ENCODE data around the gene DGCR6L.
"Not testable (repeated sequence)": the region's sequence is repeated elsewhere in the genome, so short reads cannot be mapped to it uniquely, and the experiment has no call there.

DGCR6L gene

GRCh38 chr22:20319041-20319744, 667 bp downstream of the DGCR6L start:
- DNase-seq (ENCODE audit: low read depth), result no peak

GRCh38 chr22:20318043-20318688, 1.7 kb downstream of the DGCR6L start:
- DNase-seq (ENCODE audit: low read depth); H3K4me3 ChIP-seq (ENCODE audit: low read length): not testable (repeated sequence)

More at GRCh38 chr22:20319041-20319744, 667 bp downstream of the DGCR6L start:
- TF ChIP-seq CTCF (conservative IDR thresholded peaks at IDR 0.05; ENCODE audit: low read depth, low read length), result no peak
- H3K4me3 ChIP-seq (ENCODE audit: low read length), result peak overlapping the region; percentile 83

- DNase-seq (ENCODE audit: low read depth), result not testable (repeated sequence)
These were observed 2.3 kb downstream of the DGCR6L start for GRCh38 chr22:20317402-20318042.

GRCh38 chr22:20316844-20317401, 2.9 kb downstream of the DGCR6L start:
- no peak for DNase-seq (ENCODE audit: low read depth)
- H3K4me3 ChIP-seq (ENCODE audit: low read length), result no peak overlapping the region
- no peak for TF ChIP-seq CTCF (conservative IDR thresholded peaks at IDR 0.05; ENCODE audit: low read depth, low read length)

More at GRCh38 chr22:20317402-20318042, 2.3 kb downstream of the DGCR6L start:
- not testable (repeated sequence) for H3K4me3 ChIP-seq (ENCODE audit: low read length)
- TF ChIP-seq CTCF (conservative IDR thresholded peaks at IDR 0.05; ENCODE audit: low read depth, low read length), result peak; percentile 56

- DNase-seq (ENCODE audit: low read depth), result no peak
- H3K4me3 ChIP-seq (ENCODE audit: low read length), result no peak overlapping the region
- no peak for TF ChIP-seq CTCF (conservative IDR thresholded peaks at IDR 0.05; ENCODE audit: low read depth, low read length)
These were observed 3.5 kb downstream of the DGCR6L start for GRCh38 chr22:20316217-20316843.

GRCh38 chr22:20315337-20316216, 4.3 kb downstream of the DGCR6L start:
- no peak for DNase-seq (ENCODE audit: low read depth)
- no peak for TF ChIP-seq CTCF (conservative IDR thresholded peaks at IDR 0.05; ENCODE audit: low read depth, low read length)
- no peak overlapping the region for H3K4me3 ChIP-seq (ENCODE audit: low read length)

GRCh38 chr22:20314741-20315336, 5.0 kb downstream of the DGCR6L start:
- H3K4me3 ChIP-seq (ENCODE audit: low read length); DNase-seq (ENCODE audit: low read depth): not testable (repeated sequence)

GRCh38 chr22:20314206-20314605, 5.7 kb downstream of the DGCR6L start:
- not testable (repeated sequence) for DNase-seq (ENCODE audit: low read depth)

More at GRCh38 chr22:20314206-20314605, 5.7 kb downstream of the DGCR6L start:
- H3K4me3 ChIP-seq (ENCODE audit: low read length), result not testable (repeated sequence)
